HepG2 (cell line): ENCODE results near the gene RNF5. TPM values are rescaled to one million over a fixed set of nuclear protein-coding genes. Genes with fewer than 3 reads are reported as not detected.
A peak's percentile ranks its signal among the peaks of the same experiment; 100 is the strongest.

Experiments used
- CERS6 ChIP-seq: sonication (generic); formaldehyde crosslinking; IDR thresholded peaks from 2 replicates; pipeline ENCODE4 v1.5.0; 2020; ENCODE audit warnings: missing genetic modification reagents
- LRRFIP1 ChIP-seq: sonication (generic); formaldehyde crosslinking; conservative IDR thresholded peaks from 2 replicates; pipeline ENCODE4 v1.4.0; 2020; ENCODE audit warnings: missing genetic modification reagents
- MAFK ChIP-seq, 2 experiments: IDR thresholded peaks in 1 of 2; conservative IDR thresholded peaks in 1 of 2; 2 replicates each; pipeline ENCODE4 v1.6.1; 2011; ENCODE audit warnings: improper control_type of control experiment in 2 of 2, low read length in 2 of 2
- MAZ ChIP-seq, 2 experiments: sonication (generic) in 1 of 2; formaldehyde crosslinking in 1 of 2; IDR thresholded peaks; 2 replicates each; pipeline versions ENCODE4 v1.5.0 to v1.6.1; 2012 to 2020; ENCODE audit warnings: low read depth in 2 of 2, mild to moderate bottlenecking in 2 of 2, borderline replicate concordance in 1 of 2, improper control_type of control experiment in 1 of 2, low read length in 1 of 2, missing genetic modification reagents in 1 of 2, moderate library complexity in 1 of 2
- MNT ChIP-seq: fragments of 450-650 bp; IDR thresholded peaks from 2 replicates; pipeline ENCODE4 v1.6.1; 2016
- PHF8 ChIP-seq: sonication (generic); formaldehyde crosslinking; IDR thresholded peaks from 2 replicates; pipeline ENCODE4 v1.5.0; 2020; ENCODE audit warnings: missing genetic modification reagents
- SOX13 ChIP-seq, 3 experiments: fragments of 450-650 bp in 1 of 3; sonication (generic) in 1 of 3; formaldehyde crosslinking in 1 of 3; IDR thresholded peaks in 2 of 3; conservative IDR thresholded peaks in 1 of 3; 2 replicates each; pipeline versions ENCODE4 v1.5.0 to v1.6.1; 2016 to 2020; ENCODE audit warnings: antibody characterized with exemption in 1 of 3, mild to moderate bottlenecking in 1 of 3, missing compliant biosample characterization in 1 of 3, missing genetic modification reagents in 1 of 3, moderate library complexity in 1 of 3
- SSRP1 ChIP-seq: IDR thresholded peaks from 2 replicates; pipeline ENCODE4 v1.6.1; 2016; ENCODE audit warnings: control low read depth
- ZBED4 ChIP-seq: sonication (generic); formaldehyde crosslinking; IDR thresholded peaks from 2 replicates; pipeline ENCODE4 v1.4.0; 2020; ENCODE audit warnings: missing genetic modification reagents, borderline replicate concordance
- ZNF503 ChIP-seq: sonication (generic); formaldehyde crosslinking; IDR thresholded peaks from 2 replicates; pipeline ENCODE4 v1.4.0; 2020; ENCODE audit warnings: missing genetic modification reagents
- ZNF724P ChIP-seq: sonication (generic); formaldehyde crosslinking; IDR thresholded peaks from 2 replicates; pipeline ENCODE4 v1.8.0; 2022; ENCODE audit warnings: missing genetic modification reagents, borderline replicate concordance
- ZNF792 ChIP-seq: IDR thresholded peaks from 2 replicates; pipeline ENCODE4 v1.6.1; 2016
- ZSCAN20 ChIP-seq: sonication (generic); formaldehyde crosslinking; IDR thresholded peaks from 2 replicates; pipeline ENCODE4 v1.4.0; 2020; ENCODE audit warnings: missing genetic modification reagents, mild to moderate bottlenecking, borderline replicate concordance
- polyA plus RNA-seq, 8 experiments: library from polyadenylated mRNA; depleted of rRNA in 3 of 8; stranded (reverse) in 7 of 8; unstranded in 1 of 8; fragments of >200 nt; fragmentation: Illumina TruSeq in 4 of 8; extraction: Trizol in 4 of 8; gene quantifications; 2 replicates each; pipeline versions ENCODE4 v1.2.1 to v1.2.3, GENCODE V29; 2011 to 2016; ENCODE audit warnings: low read depth in 4 of 8, missing spikeins in 1 of 8, mixed read lengths in 1 of 8; ENCODE audit not compliant: insufficient read depth in 1 of 8
- total RNA-seq, 5 experiments: library from RNA; depleted of rRNA; stranded (reverse); fragments of >200 nt; fragmentation: Illumina TruSeq; extraction: Trizol; gene quantifications; 2 replicates each; pipeline ENCODE4 v1.2.3, GENCODE V29; 2016; ENCODE audit warnings: low read depth in 1 of 5

RNF5 gene
- total and polyA plus RNA-seq, 2 of the 13 experiments (the other 11 are each of a cell fraction or from before 2014, with no cell fraction given) = 98.0 to 131 TPM

- peak; percentile 82; the same call in 1 of the 2 replicates for TF ChIP-seq ZBED4
- peak; percentile 73; the same call in 1 of the 2 replicates for TF ChIP-seq ZNF792
- TF ChIP-seq ZNF724P (CRISPR knock-in tag) = no peak; the same call in 1 of the 2 replicates
- TF ChIP-seq MNT = no peak
- no peak for TF ChIP-seq CERS6 (CRISPR knock-in tag)
- TF ChIP-seq SOX13 (IDR thresholded peaks at IDR 0.05) = peak; percentile 83
- TF ChIP-seq SOX13 (CRISPR knock-in tag; conservative IDR thresholded peaks at IDR 0.05 in 1 of 2, IDR thresholded peaks at IDR 0.05 in 1 of 2) = peak in 1 of 2 experiments; percentile 97; a peak in 2 of 4 replicates
- TF ChIP-seq ZSCAN20 (CRISPR knock-in tag) = peak; percentile 88
- TF ChIP-seq LRRFIP1 (CRISPR knock-in tag) = no peak
- peak; percentile 95 for TF ChIP-seq PHF8 (CRISPR knock-in tag)
- TF ChIP-seq SSRP1 (CRISPR knock-in tag) = peak; percentile 87; the same call in 1 of the 2 replicates
- peak; percentile 92 to 98 for TF ChIP-seq MAFK (conservative IDR thresholded peaks at IDR 0.05 in 1 of 2, IDR thresholded peaks at IDR 0.05 in 1 of 2; ENCODE audit: low read length in 2 of 2)
- TF ChIP-seq MAZ (IDR thresholded peaks at IDR 0.05; ENCODE audit: borderline replicate concordance, low read depth, low read length) = no peak; the same call in none of the 2 replicates
- 0 out of 2 replicates have a peak, but pooled peaks have one; percentile 80 for TF ChIP-seq MAZ (CRISPR knock-in tag; IDR thresholded peaks at IDR 0.05; ENCODE audit: low read depth)
- peak; percentile 54; the same call in 1 of the 2 replicates for TF ChIP-seq ZNF503
Measured at GRCh38 chr6:32195902-32196681, 17.9 kb downstream of the RNF5 start (continued).
